SH-SY5Y (cell line): Measurements from ENCODE around the gene MALRD1.

Experiments used
- GATA2 ChIP-seq: IDR thresholded peaks from 2 replicates; pipeline ENCODE4 v1.6.1; 2011; ENCODE audit warnings: mild to moderate bottlenecking, low read depth, low read length
- GATA3 ChIP-seq: IDR thresholded peaks from 2 replicates; pipeline ENCODE4 v1.6.1; 2011; ENCODE audit warnings: low read depth, mild to moderate bottlenecking, low read length, moderate library complexity

- TF ChIP-seq GATA2 (peak; percentile 39; the same call in 1 of the 2 replicates), GATA3 (peak; percentile 56; the same call in 1 of the 2 replicates)
Observed at GRCh38 chr10:19154375-19154774, 105.8 kb downstream of the MALRD1 start.
